ENCODE data around the gene PPP2R5A.
A peak's percentile ranks its signal among the peaks of the same experiment; 100 is the strongest.

The PPP2R5A gene

GRCh38 chr1:212284744-212285684 lies at the start of gene PPP2R5A:
TSS of gene PPP2R5A (plus strand) at chr1:212285410. CDS start at chr1:212286111, 701 bp downstream.
- no peak for TF ChIP-seq JUND (IDR thresholded peaks at IDR 0.05; ENCODE audit: low read depth)
- peak; percentile 96 to 100 for DNase-seq (ENCODE audit: low read depth in 1 of 2, low spot score in 1 of 2)
- in situ Hi-C loops (cut with HindIII; ENCODE audit: low pct_unique_long_range_greater_than_20kb, low sequenced_read_pairs), result no loop called here

GRCh38 chr1:212235857-212236256 lies 49.4 kb upstream of the PPP2R5A start:
- TF ChIP-seq JUND (IDR thresholded peaks at IDR 0.05; ENCODE audit: low read depth), result no peak
- in situ Hi-C loops (cut with HindIII; ENCODE audit: low pct_unique_long_range_greater_than_20kb, low sequenced_read_pairs), result no loop called here
- no peak for DNase-seq (ENCODE audit: low read depth in 1 of 2, low spot score in 1 of 2)

GRCh38 chr1:212236664-212237220 lies 48.5 kb upstream of the PPP2R5A start:
- no peak for TF ChIP-seq JUND (IDR thresholded peaks at IDR 0.05; ENCODE audit: low read depth)
- DNase-seq (ENCODE audit: low read depth in 1 of 2, low spot score in 1 of 2), result no peak
- in situ Hi-C loops (cut with HindIII; ENCODE audit: low pct_unique_long_range_greater_than_20kb, low sequenced_read_pairs), result no loop called here

GRCh38 chr1:212237651-212238050 lies 47.6 kb upstream of the PPP2R5A start:
- no peak for DNase-seq (ENCODE audit: low read depth in 1 of 2, low spot score in 1 of 2)
- TF ChIP-seq JUND (IDR thresholded peaks at IDR 0.05; ENCODE audit: low read depth), result no peak
- in situ Hi-C loops (cut with HindIII; ENCODE audit: low pct_unique_long_range_greater_than_20kb, low sequenced_read_pairs), result no loop called here

- no peak for TF ChIP-seq JUND (IDR thresholded peaks at IDR 0.05; ENCODE audit: low read depth)
- DNase-seq (ENCODE audit: low read depth in 1 of 2, low spot score in 1 of 2), result peak in 1 of 2 experiments; percentile 42
- in situ Hi-C loops (cut with HindIII; ENCODE audit: low pct_unique_long_range_greater_than_20kb, low sequenced_read_pairs), result no loop called here
These were observed 46.7 kb upstream of the PPP2R5A start for GRCh38 chr1:212238552-212238951.

- DNase-seq (ENCODE audit: low read depth in 1 of 2, low spot score in 1 of 2), result no peak
- in situ Hi-C loops (cut with HindIII; ENCODE audit: low pct_unique_long_range_greater_than_20kb, low sequenced_read_pairs), result no loop called here
- TF ChIP-seq JUND (IDR thresholded peaks at IDR 0.05; ENCODE audit: low read depth), result no peak
These were observed 43.7 kb upstream of the PPP2R5A start for GRCh38 chr1:212241501-212241900.

- no peak for TF ChIP-seq JUND (IDR thresholded peaks at IDR 0.05; ENCODE audit: low read depth)
- in situ Hi-C loops (cut with HindIII; ENCODE audit: low pct_unique_long_range_greater_than_20kb, low sequenced_read_pairs), result no loop called here
These were observed 43.3 kb upstream of the PPP2R5A start for GRCh38 chr1:212241957-212242287.

GRCh38 chr1:212242288-212242984 lies 42.8 kb upstream of the PPP2R5A start:
- in situ Hi-C loops (cut with HindIII; ENCODE audit: low pct_unique_long_range_greater_than_20kb, low sequenced_read_pairs), result no loop called here
- no peak for TF ChIP-seq JUND (IDR thresholded peaks at IDR 0.05; ENCODE audit: low read depth)
- no peak for DNase-seq (ENCODE audit: low read depth in 1 of 2, low spot score in 1 of 2)

More at GRCh38 chr1:212241957-212242287, 43.3 kb upstream of the PPP2R5A start:
- DNase-seq (ENCODE audit: low read depth in 1 of 2, low spot score in 1 of 2), result no peak

GRCh38 chr1:212242985-212243308 lies 42.3 kb upstream of the PPP2R5A start:
- DNase-seq (ENCODE audit: low read depth in 1 of 2, low spot score in 1 of 2), result no peak
- in situ Hi-C loops (cut with HindIII; ENCODE audit: low pct_unique_long_range_greater_than_20kb, low sequenced_read_pairs), result no loop called here
- TF ChIP-seq JUND (IDR thresholded peaks at IDR 0.05; ENCODE audit: low read depth), result no peak

GRCh38 chr1:212244441-212244840 lies 40.8 kb upstream of the PPP2R5A start:
- TF ChIP-seq JUND (IDR thresholded peaks at IDR 0.05; ENCODE audit: low read depth), result no peak
- in situ Hi-C loops (cut with HindIII; ENCODE audit: low pct_unique_long_range_greater_than_20kb, low sequenced_read_pairs), result no loop called here
- DNase-seq (ENCODE audit: low read depth in 1 of 2, low spot score in 1 of 2), result no peak

GRCh38 chr1:212247179-212247721 lies 38.0 kb upstream of the PPP2R5A start:
- in situ Hi-C loops (cut with HindIII; ENCODE audit: low pct_unique_long_range_greater_than_20kb, low sequenced_read_pairs), result no loop called here
- no peak for TF ChIP-seq JUND (IDR thresholded peaks at IDR 0.05; ENCODE audit: low read depth)
- DNase-seq (ENCODE audit: low read depth in 1 of 2, low spot score in 1 of 2), result no peak

- in situ Hi-C loops (cut with HindIII; ENCODE audit: low pct_unique_long_range_greater_than_20kb, low sequenced_read_pairs), result no loop called here
These were observed 37.2 kb upstream of the PPP2R5A start for GRCh38 chr1:212247988-212248387.

More at GRCh38 chr1:212247988-212248387, 37.2 kb upstream of the PPP2R5A start:
- TF ChIP-seq JUND (IDR thresholded peaks at IDR 0.05; ENCODE audit: low read depth), result no peak
- DNase-seq (ENCODE audit: low read depth in 1 of 2, low spot score in 1 of 2), result no peak
